Stimulated activated CD4-positive, alpha-beta T cell treated with anti-CD3 and anti-CD28 coated beads, Interleukin-12 subunit alpha, Interleukin-12 subunit beta, amount 100 ng/mL, for 4 hours (primary cell): ENCODE results near the gene STARD9.
"Not testable (repeated sequence)": the region's sequence is repeated elsewhere in the genome, so short reads cannot be mapped to it uniquely, and the experiment has no call there.

Experiments used
- DNase-seq: peaks from one replicate; pipeline ENCODE4 v3.0.0-alpha.2; 2020

Gene STARD9

DNA sequence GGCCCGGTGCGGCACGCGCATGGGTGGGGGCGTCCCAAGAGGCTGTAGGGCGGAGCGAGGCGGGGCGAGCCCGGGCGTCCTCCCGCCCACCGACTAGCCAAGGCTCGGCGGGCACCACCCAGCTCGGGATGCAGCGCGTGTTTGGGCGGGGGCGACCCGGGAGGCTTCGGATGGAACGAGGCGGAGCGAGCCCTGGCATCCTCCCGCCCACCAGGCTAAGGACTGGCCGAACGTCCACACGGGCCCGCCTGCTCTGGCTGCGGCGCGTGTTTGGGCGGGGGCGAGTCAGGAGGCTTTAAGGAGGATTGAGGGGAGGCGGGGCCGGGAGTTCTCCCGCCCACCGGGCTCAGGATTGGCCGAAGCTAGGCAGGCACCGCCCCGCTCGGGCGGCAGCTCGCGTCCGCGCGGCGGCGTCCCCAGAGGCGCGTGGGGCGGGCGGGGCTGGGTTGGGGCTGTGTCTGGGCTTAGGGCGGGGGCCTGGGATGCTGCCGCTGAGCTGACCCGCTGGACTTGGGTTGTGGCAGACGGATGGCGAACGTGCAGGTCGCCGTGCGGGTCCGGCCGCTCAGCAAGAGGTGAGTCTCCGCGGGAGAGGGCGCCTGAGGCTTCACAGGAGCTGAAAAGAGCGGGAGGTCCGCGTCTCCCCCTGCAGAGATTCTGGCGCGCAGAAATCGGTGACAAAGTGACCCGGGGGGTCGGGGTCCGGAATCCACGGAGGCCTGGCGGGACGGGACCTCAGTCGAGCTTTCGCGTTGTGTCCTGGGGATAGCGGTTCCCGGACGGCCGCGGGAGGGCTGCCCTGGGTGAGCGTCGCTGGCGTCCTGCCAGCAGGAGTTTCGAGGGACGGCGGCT lies at the start of gene STARD9:
Gene STARD9 (plus strand): TSS at position 419 of the 852 bp plus-strand sequence. CDS start 110 bp downstream, at position 529.
- peak; percentile 92 for DNase-seq

DNA sequence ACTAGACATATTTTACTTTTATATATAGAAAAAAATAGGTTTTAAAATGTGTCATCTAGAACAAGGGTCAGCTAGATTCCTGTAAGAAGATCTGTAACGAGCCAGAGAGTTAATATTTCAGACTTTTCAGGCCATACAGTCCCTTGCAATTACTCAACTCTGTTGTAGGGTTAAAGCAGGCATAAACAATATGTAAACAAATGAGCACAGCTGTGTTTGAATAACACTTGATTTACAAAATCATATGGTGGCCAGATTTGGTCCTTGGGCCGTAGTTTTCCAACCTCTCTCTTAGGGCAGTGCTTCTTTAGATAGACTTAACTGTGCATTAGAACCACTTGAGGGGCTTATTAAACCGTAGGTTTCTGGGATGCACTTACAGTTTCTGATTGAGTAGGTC lies 46.4 kb upstream of the STARD9 start:
- DNase-seq = no peak

DNA sequence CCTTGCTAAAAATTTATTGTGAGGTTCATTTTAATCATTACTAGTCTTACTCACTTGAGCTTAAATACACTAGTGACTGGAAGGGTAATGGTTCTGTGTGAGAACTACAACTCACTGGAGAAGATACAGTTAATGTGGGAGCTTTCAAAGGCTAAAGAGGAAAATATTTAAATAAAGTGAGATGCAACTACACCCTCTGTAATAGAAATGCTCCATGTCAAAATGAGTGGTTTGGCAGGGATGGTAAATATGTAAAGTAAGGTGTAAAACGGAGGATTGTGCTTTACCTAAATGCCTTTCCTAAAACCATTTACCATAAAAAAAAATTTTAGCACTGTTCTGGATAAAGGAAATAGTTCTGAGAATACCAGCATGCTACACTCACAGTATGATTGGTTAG lies 42.2 kb upstream of the STARD9 start:
- DNase-seq = no peak

DNA sequence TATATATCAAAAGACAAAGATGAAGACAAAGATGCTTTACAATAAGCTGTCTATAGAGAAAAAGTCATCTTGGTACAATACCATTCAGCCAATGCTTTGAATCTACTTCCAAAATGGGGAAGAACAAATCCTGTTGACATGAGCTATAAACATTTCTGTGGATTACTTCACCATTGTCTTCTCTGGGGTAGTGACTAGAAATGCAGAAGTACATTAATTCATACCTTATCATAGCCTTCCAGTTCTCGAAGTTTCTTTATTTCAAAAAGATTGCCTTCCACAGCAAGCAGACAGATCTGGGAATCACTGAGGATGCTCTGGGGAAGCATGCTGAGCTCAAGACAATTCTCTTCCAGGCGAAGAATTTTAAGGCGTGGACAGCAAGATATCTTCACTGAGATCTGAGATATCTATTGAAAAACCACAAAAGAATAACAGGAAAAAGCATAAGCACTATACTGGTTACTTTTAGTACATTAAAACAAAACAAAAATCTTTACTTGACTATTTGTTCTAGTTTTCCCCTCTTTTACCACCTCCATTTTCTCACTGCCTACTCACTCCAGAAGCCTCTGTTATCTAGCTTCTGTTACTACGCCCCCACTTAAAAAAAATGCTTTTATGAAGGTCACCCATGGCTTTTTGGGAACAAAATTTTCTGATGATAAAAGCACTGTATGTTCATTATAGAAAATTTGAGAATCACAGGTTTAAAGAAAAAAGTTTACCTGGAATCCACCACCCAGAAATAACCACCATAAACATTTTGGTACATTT lies 30.4 kb upstream of the STARD9 start:
- no peak for DNase-seq

DNA sequence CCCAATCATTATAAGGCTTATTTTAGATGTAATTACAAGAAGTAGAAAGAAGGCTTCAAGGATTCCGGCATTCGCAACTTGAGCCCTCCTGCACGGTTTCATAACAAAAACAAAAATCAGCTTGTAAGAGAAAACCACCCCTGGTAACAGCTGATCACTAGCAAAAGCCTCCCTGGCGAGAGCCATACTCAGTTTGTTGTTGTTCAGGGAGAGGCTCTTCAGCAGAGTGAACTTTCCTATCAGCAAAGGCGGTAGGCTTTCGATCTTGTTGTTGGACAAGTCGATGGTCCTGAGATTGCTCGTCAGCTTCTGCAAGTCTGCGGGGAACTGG lies 27.5 kb upstream of the STARD9 start:
- DNase-seq = no peak

DNA sequence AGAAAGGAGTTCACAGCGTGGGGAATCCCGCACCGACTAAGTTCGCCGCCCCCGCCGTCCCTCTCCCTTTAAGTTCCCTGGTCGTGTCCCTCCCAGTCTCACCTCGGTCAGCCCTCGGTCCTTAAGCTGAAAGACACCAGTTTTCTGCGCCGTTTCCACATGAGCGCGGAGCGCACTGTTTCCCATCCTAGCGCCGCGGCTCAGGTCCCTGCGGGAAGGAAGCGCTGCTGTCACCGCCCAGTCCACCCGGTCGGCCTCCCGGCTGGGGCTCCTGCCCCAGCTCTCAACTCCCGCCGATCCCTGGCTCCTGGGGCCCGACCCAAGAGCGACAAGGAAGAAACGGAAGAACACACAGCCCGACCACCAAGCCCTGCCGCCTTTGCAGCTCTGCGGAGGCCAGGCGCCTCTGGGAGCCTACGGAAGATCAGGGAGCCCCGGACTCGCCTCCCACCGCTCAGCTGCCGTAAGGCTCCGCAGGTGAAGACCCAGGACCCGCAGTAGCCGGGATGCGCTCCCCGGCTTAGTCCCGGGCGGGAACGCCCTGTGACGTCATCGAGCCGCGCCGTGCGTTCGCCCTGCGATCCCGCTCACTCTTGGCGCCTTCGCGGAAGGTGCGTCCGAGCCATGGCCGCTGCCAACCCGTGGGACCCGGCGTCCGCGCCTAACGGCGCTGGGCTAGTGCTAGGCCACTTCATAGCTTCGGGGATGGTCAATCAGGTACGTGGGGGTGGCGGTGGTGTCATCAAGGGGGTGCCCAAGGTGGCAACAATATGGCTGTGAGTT lies 27.0 kb upstream of the STARD9 start, which contains the start of the genes HAUS2 and LRRC57:
Gene HAUS2 (plus strand): TSS at position 590 of the 783 bp plus-strand sequence. CDS start 35 bp downstream, at position 625.
Gene LRRC57 (minus strand): TSS at position 545 of the 783 bp plus-strand sequence. CDS start 359 bp downstream, at position 186.
- peak; percentile 89 for DNase-seq

DNA sequence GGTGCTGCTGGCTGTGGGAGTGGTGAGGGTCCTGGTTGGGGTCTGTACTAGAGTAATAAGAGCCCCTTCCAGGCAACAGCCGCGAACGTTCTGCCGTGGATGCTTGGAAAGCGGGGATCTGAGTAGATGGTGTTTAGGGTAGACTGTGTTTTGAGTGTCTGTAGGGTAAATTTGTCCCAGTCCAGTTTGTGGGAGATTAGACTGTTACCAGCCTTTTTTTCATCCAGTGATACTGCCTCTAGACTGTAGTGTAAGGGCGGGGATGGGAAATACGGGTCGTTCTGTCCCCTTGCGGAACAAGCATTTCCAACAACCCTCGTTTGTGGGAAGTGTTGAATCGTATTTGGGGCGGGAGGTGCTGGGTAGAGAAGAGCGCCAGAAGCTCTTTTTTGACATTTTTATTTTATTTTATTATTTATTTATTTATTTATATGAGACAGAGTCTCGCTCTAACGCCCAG lies 26.3 kb upstream of the STARD9 start:
- DNase-seq = no peak

DNA sequence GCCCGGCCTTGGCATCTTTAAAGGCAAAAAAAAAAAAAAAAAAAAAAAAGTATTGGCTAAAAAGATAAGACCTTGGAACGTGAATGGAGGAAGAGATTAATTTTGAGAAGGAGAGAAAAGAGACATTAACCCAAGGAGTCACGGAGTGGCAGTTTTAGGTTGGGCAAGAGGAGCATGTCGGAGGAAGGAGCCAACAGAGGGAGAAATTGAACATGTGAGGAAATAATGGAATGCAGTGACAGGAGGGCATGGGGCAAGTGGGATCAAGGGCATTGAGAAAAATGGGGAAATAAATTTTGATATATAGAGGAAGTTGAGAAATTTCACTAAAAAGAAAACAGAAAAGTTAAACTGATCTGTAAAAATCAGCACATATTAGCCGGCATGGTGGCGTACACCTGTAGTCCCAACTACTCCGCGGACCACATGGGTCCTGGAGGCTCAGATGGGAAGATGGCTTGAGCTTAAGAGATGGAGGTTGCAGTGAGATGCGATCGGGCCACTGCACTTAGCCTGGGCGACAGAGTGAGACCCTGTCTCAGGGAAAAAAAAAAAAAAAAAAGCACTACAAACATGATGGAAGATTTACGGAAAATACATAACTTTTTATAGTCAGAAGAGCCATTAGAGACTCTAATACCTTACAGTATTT lies 25.5 kb upstream of the STARD9 start:
- no peak for DNase-seq

DNA sequence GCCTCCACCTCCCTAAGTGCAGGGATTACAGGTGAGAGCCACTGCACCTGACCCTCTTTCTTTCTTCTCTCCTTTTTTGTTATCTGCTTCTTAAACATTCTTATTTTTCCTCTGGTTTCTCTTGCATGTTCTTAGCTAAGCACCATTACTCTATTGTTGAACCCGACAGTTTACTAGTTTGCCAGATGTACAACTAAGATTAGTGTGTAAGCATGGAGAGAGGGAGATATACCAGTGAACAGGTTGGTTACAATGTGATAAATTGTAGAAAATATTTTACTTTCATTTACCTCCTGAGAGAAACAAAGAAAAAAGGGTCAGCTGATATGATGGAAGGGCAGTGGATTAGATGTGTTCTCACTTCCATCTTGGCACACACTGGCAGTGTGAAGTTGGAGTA lies 21.9 kb upstream of the STARD9 start:
- DNase-seq = no peak

DNA sequence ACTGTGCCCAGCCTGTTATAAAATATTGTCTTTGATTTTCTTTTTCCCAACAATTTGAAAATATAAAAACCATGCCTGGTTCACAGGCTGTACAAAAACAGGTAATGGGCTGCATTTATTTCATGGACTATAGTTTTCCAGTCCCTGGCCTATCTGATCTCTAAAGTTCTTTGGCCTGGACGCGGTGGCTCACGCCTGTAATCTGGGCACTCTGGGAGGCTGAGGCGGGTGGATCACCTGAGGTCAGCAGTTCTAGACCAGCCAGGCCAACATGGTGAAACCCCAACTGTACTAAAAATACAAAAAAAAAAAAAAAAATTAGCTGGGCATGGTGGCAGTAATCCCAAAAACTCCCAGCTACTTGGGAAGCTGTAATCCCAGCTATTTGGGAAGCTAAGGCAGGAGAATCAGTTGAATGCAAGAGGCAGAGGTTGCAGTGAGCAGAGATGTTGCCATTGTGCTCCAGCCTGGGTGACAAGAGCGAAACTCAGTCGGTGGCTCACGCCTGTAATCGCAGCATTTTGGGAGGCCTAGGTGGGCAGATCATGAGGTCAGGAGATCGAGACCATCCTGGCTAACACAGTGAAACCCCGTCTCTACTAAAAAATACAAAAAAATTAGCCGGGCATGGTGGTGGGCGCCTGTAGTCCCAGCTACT lies 18.7 kb upstream of the STARD9 start:
- not testable (repeated sequence) for DNase-seq

DNA sequence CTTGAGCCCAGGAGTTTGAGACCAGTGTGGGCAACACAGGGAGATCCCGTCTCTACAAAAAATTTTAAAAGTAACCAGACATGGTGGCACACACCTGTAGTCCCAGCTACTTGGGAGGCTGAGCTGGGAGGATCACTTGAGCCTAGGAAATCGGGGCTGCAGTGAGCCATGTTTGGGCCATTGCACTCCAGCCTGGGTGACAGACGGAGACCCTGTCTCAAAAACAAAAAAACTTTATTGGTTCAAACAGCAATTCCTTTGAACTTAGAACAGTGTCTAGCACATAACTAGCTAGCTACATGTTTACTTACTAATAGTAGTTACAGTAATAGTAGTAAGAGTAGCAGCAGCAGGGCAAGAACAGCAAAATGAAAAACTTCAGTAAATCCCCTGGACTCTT lies 16.7 kb upstream of the STARD9 start:
- DNase-seq = no peak

DNA sequence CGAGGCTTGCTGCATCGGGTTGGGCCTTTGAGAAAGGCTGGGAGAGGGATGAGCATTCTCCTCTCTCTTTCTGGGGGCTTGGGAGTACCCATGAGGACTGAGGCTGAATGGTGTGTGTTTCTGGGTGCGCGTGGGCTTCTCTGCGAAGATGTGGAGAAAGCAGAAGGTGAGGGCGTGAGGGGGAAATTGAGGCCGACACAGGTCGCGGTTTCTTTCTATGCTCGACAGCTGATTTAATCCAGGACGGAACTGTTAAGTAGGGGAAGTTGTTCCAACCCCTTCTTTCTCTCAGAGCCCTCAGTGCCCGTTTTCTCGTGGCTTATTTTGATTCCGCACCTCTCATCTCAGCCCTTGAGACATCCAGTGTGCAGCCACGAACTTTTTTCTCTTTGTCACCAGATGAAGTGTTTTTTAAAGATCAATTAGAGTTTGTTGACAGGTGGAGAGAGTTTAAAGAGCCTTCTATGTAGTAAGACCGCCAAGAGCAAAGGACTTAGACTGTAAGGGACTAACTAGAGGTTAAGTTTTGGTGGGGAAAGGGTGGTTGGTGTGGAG lies 711 bp downstream of the STARD9 start:
- DNase-seq = no peak

DNA sequence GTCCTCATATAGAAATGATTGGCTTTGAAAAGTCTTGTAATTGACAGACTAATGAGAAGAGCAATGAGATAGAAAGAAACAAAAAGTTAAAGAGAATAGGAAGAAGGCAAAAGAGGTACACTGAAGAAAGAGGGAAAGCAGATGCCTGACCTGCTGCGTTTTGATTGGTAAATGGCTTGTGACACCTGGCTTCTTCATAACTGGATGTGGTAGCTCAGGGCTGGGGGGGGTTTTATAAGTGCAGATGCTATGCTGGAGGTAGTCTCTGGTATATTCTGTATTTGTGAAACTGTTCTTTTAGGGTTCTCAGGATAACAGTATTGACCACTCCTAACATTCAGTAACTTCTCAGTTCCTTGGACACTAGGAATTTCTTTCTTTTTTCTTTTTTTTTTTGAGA lies 1.4 kb downstream of the STARD9 start:
- no peak for DNase-seq

DNA sequence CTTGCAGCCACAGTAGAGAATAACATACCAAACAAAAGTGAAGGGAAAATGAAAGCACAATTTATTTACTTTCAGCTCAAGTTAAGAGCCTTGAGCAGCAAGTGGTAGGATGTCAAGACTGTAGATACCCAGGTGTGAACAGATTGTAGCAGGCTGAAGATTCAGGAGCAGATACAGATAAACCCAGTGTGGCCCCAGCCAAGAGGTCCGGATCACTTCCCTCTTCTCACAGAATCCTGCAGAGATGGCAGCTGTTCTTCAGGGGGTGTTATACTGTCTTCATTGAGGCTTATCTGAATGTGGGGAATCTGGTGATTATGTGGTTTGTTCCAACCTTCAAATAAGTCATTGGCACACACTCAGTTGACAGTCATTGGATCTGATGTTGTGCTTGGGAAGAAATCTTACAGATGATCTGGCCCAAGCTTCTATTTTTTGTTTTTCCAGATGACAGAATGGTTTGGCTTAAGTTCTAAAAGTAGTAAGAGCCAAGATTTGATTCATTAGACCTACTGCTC lies 2.2 kb downstream of the STARD9 start:
- DNase-seq = no peak

DNA sequence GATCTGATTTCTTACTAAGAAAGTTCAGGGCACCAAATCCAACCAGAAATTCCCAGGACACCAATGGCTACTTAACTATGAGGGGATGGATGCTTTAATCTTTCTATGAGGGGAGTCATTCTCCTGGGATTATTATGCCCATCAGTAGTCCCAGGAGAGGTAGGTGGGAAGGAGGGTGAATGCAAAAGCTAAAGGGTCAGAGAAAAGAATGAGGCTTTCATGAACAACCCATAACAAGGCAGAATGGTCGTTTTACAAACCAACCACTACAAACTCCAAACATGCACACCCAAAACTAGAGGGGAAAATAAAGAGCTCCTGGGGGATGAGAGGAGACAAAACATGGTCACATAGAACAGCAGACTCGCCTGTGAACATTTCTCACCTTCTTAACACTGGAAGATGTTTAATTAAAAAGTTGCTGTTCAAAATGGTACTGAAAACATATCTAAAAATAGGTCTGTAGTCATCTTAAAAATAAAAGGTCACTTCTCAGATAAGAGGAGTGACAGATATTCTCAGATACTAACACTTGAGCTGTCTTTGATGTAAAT lies 3.7 kb downstream of the STARD9 start:
- DNase-seq = no peak

DNA sequence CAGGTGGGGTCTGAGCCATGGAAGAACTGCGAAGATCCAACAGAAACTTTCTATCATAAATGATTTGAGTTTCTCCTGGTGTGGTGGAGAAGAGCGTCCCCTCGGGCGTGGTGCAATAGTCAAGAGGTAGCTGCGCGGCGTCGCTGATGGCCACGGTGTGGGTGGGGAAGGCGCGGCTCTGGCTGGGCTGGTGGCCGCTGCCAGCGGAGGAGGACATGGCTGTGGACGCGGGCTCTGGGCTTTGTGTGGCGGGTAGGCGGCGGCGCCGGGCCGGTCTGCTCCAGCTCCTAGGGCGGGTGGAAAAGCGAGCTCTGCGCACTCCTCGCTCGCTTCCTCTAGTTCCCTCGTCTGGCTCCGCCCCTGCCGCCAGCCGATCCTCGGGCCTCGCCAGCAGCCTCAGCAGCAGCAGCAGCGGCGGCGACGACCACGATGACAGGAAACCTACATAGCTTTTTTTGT lies 5.9 kb downstream of the STARD9 start:
- DNase-seq = peak; percentile 68

DNA sequence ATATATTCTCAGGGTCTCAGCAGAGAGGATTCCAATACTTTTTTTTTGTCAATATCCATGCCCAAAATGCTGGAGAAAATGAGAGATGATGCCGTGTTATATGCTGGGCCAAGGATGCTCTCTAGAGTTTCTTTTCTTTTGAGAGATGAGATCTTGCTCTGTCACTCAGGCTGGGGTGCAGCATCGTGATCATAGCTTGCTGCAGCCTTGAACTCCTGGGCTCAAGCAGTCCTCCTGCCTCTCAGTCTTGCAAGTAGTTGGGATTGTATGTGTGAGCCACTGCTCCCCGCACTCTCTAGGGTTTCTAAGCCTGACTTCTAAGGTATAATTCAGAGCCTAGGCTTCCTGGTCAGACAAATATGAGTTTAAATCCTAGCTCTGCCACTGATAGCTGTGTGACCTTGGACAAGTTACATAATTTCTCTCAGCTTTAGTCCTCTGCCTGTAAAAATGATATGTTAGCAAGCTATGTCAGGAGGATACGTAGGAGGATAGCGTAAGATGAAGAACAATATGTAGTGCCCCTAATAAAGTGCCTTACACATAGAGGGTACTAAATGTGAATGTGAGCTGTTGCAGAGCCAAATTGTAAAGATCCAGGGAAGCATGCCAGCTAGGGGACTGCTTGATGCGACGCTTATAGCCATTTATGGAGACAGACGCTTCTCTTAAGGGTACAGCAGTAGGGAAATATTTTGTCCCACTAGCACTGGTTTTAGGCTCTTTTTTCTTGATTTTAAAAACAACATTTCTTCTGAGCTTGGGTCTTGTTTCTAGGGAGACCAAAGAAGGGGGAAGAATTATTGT lies 7.4 kb downstream of the STARD9 start:
- DNase-seq = no peak

DNA sequence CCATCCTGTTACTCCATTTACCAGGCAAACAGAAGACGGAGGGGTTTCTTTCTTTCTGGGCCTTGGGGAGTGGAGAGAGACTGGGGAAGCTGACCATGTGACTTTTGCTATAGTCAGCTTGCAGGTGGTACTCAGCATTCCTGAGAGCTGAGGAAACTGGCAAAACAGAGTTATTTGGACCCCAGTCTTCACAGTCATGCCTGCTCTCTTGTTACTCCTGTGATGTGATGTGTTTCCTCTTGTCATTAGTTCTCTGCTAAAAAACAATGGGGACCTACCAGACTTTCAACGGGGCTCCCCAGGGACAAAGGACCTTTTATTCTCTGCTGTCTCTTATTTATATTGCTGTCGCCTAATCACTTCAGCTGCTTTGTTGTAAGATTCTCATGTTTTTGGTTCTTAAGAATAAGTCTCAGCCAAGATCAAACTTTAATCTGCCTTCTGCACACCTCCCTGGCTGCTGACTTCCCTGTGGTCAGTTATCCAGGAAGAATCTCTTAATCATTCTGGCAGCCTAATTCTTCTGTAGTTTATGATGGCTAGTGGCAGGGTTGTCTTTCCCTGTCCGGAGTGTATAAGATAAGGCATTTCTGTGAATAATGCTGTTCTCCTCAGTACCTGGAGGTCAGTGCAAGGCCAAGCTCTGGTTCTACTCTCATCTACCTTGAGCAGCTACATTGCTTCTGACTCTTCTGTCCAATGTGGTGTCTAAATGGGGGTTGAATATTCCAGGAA lies 8.8 kb downstream of the STARD9 start:
- DNase-seq = no peak

DNA sequence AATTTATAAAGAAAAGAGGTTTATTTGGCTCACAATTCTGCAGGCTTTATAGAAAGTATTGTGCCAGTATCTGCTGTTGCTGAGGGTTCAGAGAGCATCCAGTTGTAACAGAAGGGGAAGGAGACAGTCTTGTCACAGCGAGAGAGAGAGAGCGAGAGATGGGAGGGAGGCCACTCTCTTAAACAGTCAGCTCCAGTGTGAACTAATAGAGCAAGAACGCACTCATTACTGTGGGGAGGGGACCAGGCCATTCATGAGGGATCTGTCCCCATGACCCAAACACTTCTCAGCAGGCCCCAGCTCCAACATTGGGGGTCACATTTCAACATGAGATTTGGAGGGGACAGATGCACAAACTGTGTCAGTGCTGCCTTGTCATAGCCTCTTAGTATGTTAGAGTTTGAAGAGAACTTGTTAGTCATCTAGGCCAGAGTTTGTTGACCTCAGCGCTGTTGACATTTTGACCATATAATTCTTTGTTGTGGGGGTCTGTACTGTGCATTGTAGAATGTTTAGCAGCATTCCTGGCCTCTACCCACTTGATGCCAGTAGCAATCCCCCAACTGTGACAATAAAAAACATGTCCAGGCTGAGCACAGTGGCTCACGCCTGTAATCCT lies 15.3 kb downstream of the STARD9 start:
- DNase-seq = no peak
